Memory B cell (primary cell): ENCODE data around the gene CST7.
"Not testable (repeated sequence)": the region's sequence is repeated elsewhere in the genome, so short reads cannot be mapped to it uniquely, and the experiment has no call there.

Source experiments
- ATAC-seq: fragments of 150-1000 bp; cut with Tn5 transposase; 2 replicates; pipeline ENCODE4 v1.10.0; 2021; ENCODE audit warnings: low read depth, mild to moderate bottlenecking, moderate library complexity
- DNase-seq, 2 donors: peaks; one replicate each; pipeline ENCODE4 v3.0.0; 2022; ENCODE audit warnings: low spot score in 2 of 2
- H3K27ac Mint-ChIP-seq: one replicate; pipeline ENCODE4 v1.8.0; 2022; ENCODE audit warnings: mild to moderate bottlenecking, moderate library complexity, mixed read lengths
- H3K27me3 Mint-ChIP-seq: one replicate; pipeline ENCODE4 v1.8.0; 2022; ENCODE audit warnings: mixed read lengths
- H3K36me3 Mint-ChIP-seq: one replicate; pipeline ENCODE4 v1.8.0; 2022; ENCODE audit warnings: mild to moderate bottlenecking, mixed read lengths
- H3K4me1 Mint-ChIP-seq: one replicate; pipeline ENCODE4 v1.8.0; 2022; ENCODE audit warnings: mixed read lengths
- H3K4me3 Mint-ChIP-seq: one replicate; pipeline ENCODE4 v1.8.0; 2022; ENCODE audit warnings: mild to moderate bottlenecking, moderate library complexity, mixed read lengths
- H3K9me3 Mint-ChIP-seq: one replicate; pipeline ENCODE4 v1.8.0; 2022; ENCODE audit warnings: mixed read lengths

Gene CST7

GRCh38 chr20:24996449-24997377, 47.6 kb downstream of the CST7 start:
- no peak for ATAC-seq
- Mint-ChIP-seq H3K9me3 (no peaks in the 10 kb centered on the region), H3K36me3 (peaks cover under 1% of the 10 kb centered on the region), H3K4me1 (peaks cover 18% of the 10 kb centered on the region), H3K27me3 (no peaks in the 10 kb centered on the region), H3K27ac (no peak overlapping the region), H3K4me3 (no peak overlapping the region)
- no peak for DNase-seq

GRCh38 chr20:24998121-24998520, 49.1 kb downstream of the CST7 start:
- Mint-ChIP-seq H3K9me3 (peaks cover 3% of the 10 kb centered on the region), H3K4me1 (peaks cover 15% of the 10 kb centered on the region), H3K27ac (no peak overlapping the region), H3K36me3 (peaks cover 10% of the 10 kb centered on the region), H3K27me3 (no peaks in the 10 kb centered on the region), H3K4me3 (no peak overlapping the region)
- DNase-seq (no peak), ATAC-seq (no peak)

- Mint-ChIP-seq H3K9me3 (peaks cover 3% of the 10 kb centered on the region), H3K4me3 (no peak overlapping the region), H3K4me1 (peaks cover 12% of the 10 kb centered on the region), H3K27me3 (no peaks in the 10 kb centered on the region), H3K27ac (peak overlapping the region; percentile 77), H3K36me3 (peaks cover 13% of the 10 kb centered on the region)
- no peak for DNase-seq
- ATAC-seq, result no peak
These were observed 49.8 kb downstream of the CST7 start for GRCh38 chr20:24998631-24999445.

- Mint-ChIP-seq H3K27ac (no peak overlapping the region), H3K9me3 (peaks cover 3% of the 10 kb centered on the region), H3K4me3 (no peak overlapping the region), H3K27me3 (no peaks in the 10 kb centered on the region), H3K4me1 (peaks cover 9% of the 10 kb centered on the region), H3K36me3 (peaks cover 18% of the 10 kb centered on the region)
- DNase-seq (no peak), ATAC-seq (no peak)
These were observed 50.5 kb downstream of the CST7 start for GRCh38 chr20:24999568-24999967.

GRCh38 chr20:25000268-25000801, 51.3 kb downstream of the CST7 start:
- Mint-ChIP-seq H3K36me3 (peaks cover 18% of the 10 kb centered on the region), H3K27me3 (no peaks in the 10 kb centered on the region), H3K4me1 (peaks cover 3% of the 10 kb centered on the region), H3K9me3 (peaks cover 3% of the 10 kb centered on the region), H3K4me3 (no peak overlapping the region), H3K27ac (no peak overlapping the region)
- DNase-seq (no peak), ATAC-seq (no peak)

- H3K9me3 Mint-ChIP-seq, H3K4me1 Mint-ChIP-seq, ATAC-seq, H3K4me3 Mint-ChIP-seq, H3K27ac Mint-ChIP-seq, H3K27me3 Mint-ChIP-seq, DNase-seq: not testable (repeated sequence)
- H3K36me3 Mint-ChIP-seq, result peaks cover 25% of the 10 kb centered on the region
These were observed 52.3 kb downstream of the CST7 start for GRCh38 chr20:25001323-25001722.

- Mint-ChIP-seq H3K27ac (no peak overlapping the region), H3K9me3 (peaks cover 3% of the 10 kb centered on the region), H3K27me3 (no peaks in the 10 kb centered on the region), H3K36me3 (peaks cover 35% of the 10 kb centered on the region), H3K4me3 (no peak overlapping the region), H3K4me1 (peaks cover 3% of the 10 kb centered on the region)
- DNase-seq (no peak), ATAC-seq (no peak)
These were observed 53.9 kb downstream of the CST7 start for GRCh38 chr20:25003002-25003401.

GRCh38 chr20:25005220-25005619, 56.2 kb downstream of the CST7 start:
- Mint-ChIP-seq H3K27ac (no peak overlapping the region), H3K4me1 (no peaks in the 10 kb centered on the region), H3K27me3 (no peaks in the 10 kb centered on the region), H3K36me3 (peaks cover 42% of the 10 kb centered on the region), H3K9me3 (peaks cover 3% of the 10 kb centered on the region), H3K4me3 (no peak overlapping the region)
- DNase-seq (no peak), ATAC-seq (no peak)

GRCh38 chr20:25005661-25006060, 56.6 kb downstream of the CST7 start:
- Mint-ChIP-seq H3K4me1 (no peaks in the 10 kb centered on the region), H3K36me3 (peaks cover 46% of the 10 kb centered on the region), H3K9me3 (peaks cover 3% of the 10 kb centered on the region), H3K27me3 (no peaks in the 10 kb centered on the region), H3K27ac (no peak overlapping the region), H3K4me3 (no peak overlapping the region)
- ATAC-seq, result no peak
- no peak for DNase-seq

GRCh38 chr20:25006431-25007167, 57.5 kb downstream of the CST7 start:
- peaks cover 3% of the 10 kb centered on the region for H3K9me3 Mint-ChIP-seq
- H3K4me1 Mint-ChIP-seq, result no peaks in the 10 kb centered on the region
- peaks cover 51% of the 10 kb centered on the region for H3K36me3 Mint-ChIP-seq
- H3K4me3 Mint-ChIP-seq, result no peak overlapping the region
- no peak overlapping the region for H3K27ac Mint-ChIP-seq
- no peak for ATAC-seq
- DNase-seq, result no peak
- no peaks in the 10 kb centered on the region for H3K27me3 Mint-ChIP-seq

GRCh38 chr20:25007491-25008305, 58.6 kb downstream of the CST7 start:
- H3K27ac Mint-ChIP-seq, result no peak overlapping the region
- ATAC-seq, result no peak
- no peak for DNase-seq
- H3K9me3 Mint-ChIP-seq, result peaks cover 3% of the 10 kb centered on the region
- peaks cover 45% of the 10 kb centered on the region for H3K36me3 Mint-ChIP-seq
- no peak overlapping the region for H3K4me3 Mint-ChIP-seq
- H3K27me3 Mint-ChIP-seq, result no peaks in the 10 kb centered on the region
- no peaks in the 10 kb centered on the region for H3K4me1 Mint-ChIP-seq

- Mint-ChIP-seq H3K4me3 (no peak overlapping the region), H3K9me3 (no peaks in the 10 kb centered on the region), H3K4me1 (no peaks in the 10 kb centered on the region), H3K27me3 (no peaks in the 10 kb centered on the region), H3K36me3 (peaks cover 43% of the 10 kb centered on the region), H3K27ac (no peak overlapping the region)
- DNase-seq (no peak), ATAC-seq (no peak)
These were observed 59.5 kb downstream of the CST7 start for GRCh38 chr20:25008388-25009217.
